Measurements from ENCODE around the gene OSBPL9. TPM values are rescaled to one million over a fixed set of nuclear protein-coding genes. Genes with fewer than 3 reads are reported as not detected.
"Not testable (repeated sequence)": the region's sequence is repeated elsewhere in the genome, so short reads cannot be mapped to it uniquely, and the experiment has no call there.

OSBPL9 gene
- total and polyA plus RNA-seq, 2 donors (not counting 1 experiment from before 2014, with no cell fraction given): 23.1 to 59.6 TPM

GRCh38 chr1:51697166-51697565 lies 80.3 kb downstream of the OSBPL9 start:
- POLR2A ChIA-PET: no interaction called here
- Histone ChIP-seq H2AFZ (ENCODE audit: insufficient read depth, low read depth, low read length, poor library complexity, severe bottlenecking) (no peak overlapping the region), H4K20me1 (ENCODE audit: control insufficient read depth, insufficient read depth, low read length, poor library complexity, severe bottlenecking) (peaks cover 3% of the 10 kb centered on the region)

GRCh38 chr1:51699391-51699790 lies 82.5 kb downstream of the OSBPL9 start:
- H2AFZ ChIP-seq (ENCODE audit: insufficient read depth, low read depth, low read length, poor library complexity, severe bottlenecking): no peak overlapping the region
- no peak overlapping the region for H3K27ac Mint-ChIP-seq
- no peak overlapping the region for H3K4me2 ChIP-seq (replicated peaks; ENCODE audit: low read depth, low read length, poor library complexity, severe bottlenecking)
- H3K4me1 Mint-ChIP-seq: peaks cover 3% of the 10 kb centered on the region
- peaks cover 0 to 1% (median 0%) of the 10 kb centered on the region in 3 donors for H3K9me3 ChIP-seq (ENCODE audit: control extremely low read depth in 1 of 3, control insufficient read depth in 2 of 3, insufficient read depth in 1 of 3, low read length in 2 of 3)
- H3K27me3 Mint-ChIP-seq: no peaks in the 10 kb centered on the region
- H3K9ac ChIP-seq (ENCODE audit: low read length): no peak overlapping the region
- POLR2A ChIA-PET: interaction anchor here (0.6 kb wide), 1 partner anchor 701 kb away, joined by 4 read pairs; no protein-coding TSS in a partner anchor
- no peaks in the 10 kb centered on the region for H3K9me3 Mint-ChIP-seq (ENCODE audit: insufficient read depth)
- no peak for ATAC-seq (ENCODE audit: low read depth)
- intact Hi-C loops (cut with micrococcal nuclease): no loop called here
- TF ChIP-seq, protein P1, sequence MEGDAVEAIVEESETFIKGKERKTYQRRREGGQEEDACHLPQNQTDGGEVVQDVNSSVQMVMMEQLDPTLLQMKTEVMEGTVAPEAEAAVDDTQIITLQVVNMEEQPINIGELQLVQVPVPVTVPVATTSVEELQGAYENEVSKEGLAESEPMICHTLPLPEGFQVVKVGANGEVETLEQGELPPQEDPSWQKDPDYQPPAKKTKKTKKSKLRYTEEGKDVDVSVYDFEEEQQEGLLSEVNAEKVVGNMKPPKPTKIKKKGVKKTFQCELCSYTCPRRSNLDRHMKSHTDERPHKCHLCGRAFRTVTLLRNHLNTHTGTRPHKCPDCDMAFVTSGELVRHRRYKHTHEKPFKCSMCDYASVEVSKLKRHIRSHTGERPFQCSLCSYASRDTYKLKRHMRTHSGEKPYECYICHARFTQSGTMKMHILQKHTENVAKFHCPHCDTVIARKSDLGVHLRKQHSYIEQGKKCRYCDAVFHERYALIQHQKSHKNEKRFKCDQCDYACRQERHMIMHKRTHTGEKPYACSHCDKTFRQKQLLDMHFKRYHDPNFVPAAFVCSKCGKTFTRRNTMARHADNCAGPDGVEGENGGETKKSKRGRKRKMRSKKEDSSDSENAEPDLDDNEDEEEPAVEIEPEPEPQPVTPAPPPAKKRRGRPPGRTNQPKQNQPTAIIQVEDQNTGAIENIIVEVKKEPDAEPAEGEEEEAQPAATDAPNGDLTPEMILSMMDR (IDR thresholded peaks at IDR 0.05): no peak
- no peak for TF ChIP-seq EZH2 (IDR thresholded peaks at IDR 0.05; ENCODE audit: borderline replicate concordance, insufficient read depth, low read depth, low read length, poor library complexity, severe bottlenecking)
- CTCF ChIA-PET: no interaction called here
- peaks cover 24% of the 10 kb centered on the region for H3K79me2 ChIP-seq (ENCODE audit: control insufficient read depth, insufficient read depth, low read length)
- peaks cover 3% of the 10 kb centered on the region for H4K20me1 ChIP-seq (ENCODE audit: control insufficient read depth, insufficient read depth, low read length, poor library complexity, severe bottlenecking)
- no peak overlapping the region for H3K27ac ChIP-seq (ENCODE audit: low read length in 2 of 2)
- no peak overlapping the region for H3K4me3 Mint-ChIP-seq
- no peak for DNase-seq
- H3K4me1 ChIP-seq (ENCODE audit: control insufficient read depth in 2 of 2, insufficient read depth in 2 of 2, low read length in 2 of 2): no peaks in the 10 kb centered on the region
- WGBS (ENCODE audit: insufficient coverage): 88% methylated on average over 1 of the region's 1 CpG
- H3K27me3 ChIP-seq (replicated peaks in 1 of 4; ENCODE audit: control extremely low read depth in 1 of 4, control insufficient read depth in 3 of 4, insufficient read depth in 4 of 4, low read length in 3 of 4): no peaks in the 10 kb centered on the region
- no peak overlapping the region for H3K4me3 ChIP-seq (ENCODE audit: control extremely low read depth in 1 of 5, extremely low read depth in 1 of 5, insufficient read depth in 1 of 5, low read depth in 2 of 5, low read length in 4 of 5)
- H3K36me3 ChIP-seq (replicated peaks in 1 of 2; ENCODE audit: control extremely low read depth in 1 of 2, control insufficient read depth in 1 of 2, extremely low read depth in 1 of 2, insufficient read depth in 2 of 2, low read length in 1 of 2): no peaks in the 10 kb centered on the region

More at GRCh38 chr1:51697166-51697565, 80.3 kb downstream of the OSBPL9 start:
- no peaks in the 10 kb centered on the region for H3K36me3 ChIP-seq (replicated peaks in 1 of 2; ENCODE audit: control extremely low read depth in 1 of 2, control insufficient read depth in 1 of 2, extremely low read depth in 1 of 2, insufficient read depth in 2 of 2, low read length in 1 of 2)
- ATAC-seq (ENCODE audit: low read depth): no peak
- Mint-ChIP-seq H3K27me3 (no peaks in the 10 kb centered on the region), H3K9me3 (ENCODE audit: insufficient read depth) (no peaks in the 10 kb centered on the region), H3K4me3 (no peak overlapping the region), H3K4me1 (peaks cover 3% of the 10 kb centered on the region), H3K27ac (no peak overlapping the region)
- H3K9ac ChIP-seq (ENCODE audit: low read length): no peak overlapping the region
- H3K9me3 ChIP-seq (ENCODE audit: control extremely low read depth in 1 of 3, control insufficient read depth in 2 of 3, insufficient read depth in 1 of 3, low read length in 2 of 3): no peaks in the 10 kb centered on the region
- CTCF ChIA-PET: interaction anchor here (0.7 kb wide), 1 partner anchor 92 kb away, joined by 3 read pairs; no protein-coding TSS in a partner anchor
- no CpG with 5 or more reads among the region's 3 CpGs for WGBS (ENCODE audit: insufficient coverage)
- no peak overlapping the region for H3K4me2 ChIP-seq (replicated peaks; ENCODE audit: low read depth, low read length, poor library complexity, severe bottlenecking)
- no peaks in the 10 kb centered on the region for H3K4me1 ChIP-seq (ENCODE audit: control insufficient read depth in 2 of 2, insufficient read depth in 2 of 2, low read length in 2 of 2)
- no peak for DNase-seq
- H3K79me2 ChIP-seq (ENCODE audit: control insufficient read depth, insufficient read depth, low read length): peaks cover 31% of the 10 kb centered on the region
- no peak overlapping the region for H3K4me3 ChIP-seq (ENCODE audit: control extremely low read depth in 1 of 5, extremely low read depth in 1 of 5, insufficient read depth in 1 of 5, low read depth in 2 of 5, low read length in 4 of 5)
- H3K27me3 ChIP-seq (replicated peaks in 1 of 4; ENCODE audit: control extremely low read depth in 1 of 4, control insufficient read depth in 3 of 4, insufficient read depth in 4 of 4, low read length in 3 of 4): no peaks in the 10 kb centered on the region
- H3K27ac ChIP-seq (ENCODE audit: low read length in 2 of 2): no peak overlapping the region
- intact Hi-C loops (cut with micrococcal nuclease): no loop called here
- TF ChIP-seq, protein P1 (IDR thresholded peaks at IDR 0.05): no peak
- no peak for TF ChIP-seq EZH2 (IDR thresholded peaks at IDR 0.05; ENCODE audit: borderline replicate concordance, insufficient read depth, low read depth, low read length, poor library complexity, severe bottlenecking)

GRCh38 chr1:51701782-51702181 lies 84.9 kb downstream of the OSBPL9 start:
- DNase-seq; H3K9ac ChIP-seq (ENCODE audit: low read length); intact Hi-C loops (cut with micrococcal nuclease); H3K4me1 ChIP-seq (ENCODE audit: control insufficient read depth in 2 of 2, insufficient read depth in 2 of 2, low read length in 2 of 2); H3K9me3 ChIP-seq (ENCODE audit: control extremely low read depth in 1 of 3, control insufficient read depth in 2 of 3, insufficient read depth in 1 of 3, low read length in 2 of 3); H3K27ac ChIP-seq (ENCODE audit: low read length in 2 of 2); H3K27ac Mint-ChIP-seq; H3K9me3 Mint-ChIP-seq (ENCODE audit: insufficient read depth); CTCF ChIA-PET; H3K4me3 Mint-ChIP-seq; ATAC-seq (ENCODE audit: low read depth); H3K4me3 ChIP-seq (ENCODE audit: control extremely low read depth in 1 of 5, extremely low read depth in 1 of 5, insufficient read depth in 1 of 5, low read depth in 2 of 5, low read length in 4 of 5); H3K27me3 Mint-ChIP-seq; H2AFZ ChIP-seq (ENCODE audit: insufficient read depth, low read depth, low read length, poor library complexity, severe bottlenecking); H3K36me3 ChIP-seq (replicated peaks in 1 of 2; ENCODE audit: control extremely low read depth in 1 of 2, control insufficient read depth in 1 of 2, extremely low read depth in 1 of 2, insufficient read depth in 2 of 2, low read length in 1 of 2); H3K27me3 ChIP-seq (replicated peaks in 1 of 4; ENCODE audit: control extremely low read depth in 1 of 4, control insufficient read depth in 3 of 4, insufficient read depth in 4 of 4, low read length in 3 of 4); POLR2A ChIA-PET; H3K4me1 Mint-ChIP-seq; H3K4me2 ChIP-seq (replicated peaks; ENCODE audit: low read depth, low read length, poor library complexity, severe bottlenecking): not testable (repeated sequence)
- WGBS (ENCODE audit: insufficient coverage): no CpG with 5 or more reads among the region's 7 CpGs
- peaks cover 12% of the 10 kb centered on the region for H4K20me1 ChIP-seq (ENCODE audit: control insufficient read depth, insufficient read depth, low read length, poor library complexity, severe bottlenecking)
- H3K79me2 ChIP-seq (ENCODE audit: control insufficient read depth, insufficient read depth, low read length): peaks cover 24% of the 10 kb centered on the region

Measured in B cell (primary cell).